Activated CD8-positive, alpha-beta memory T cell treated with anti-CD3 and anti-CD28 coated beads, Interleukin-2, amount 50 U/mL, for 1 hour (primary cell): Measurements from ENCODE around the gene RNASE2.
"Not testable (repeated sequence)": the region's sequence is repeated elsewhere in the genome, so short reads cannot be mapped to it uniquely, and the experiment has no call there.

Experiments used
- DNase-seq: peaks from one replicate; pipeline ENCODE4 v3.0.0-alpha.2; 2020; ENCODE audit errors: extremely low read depth

The RNASE2 gene

DNA sequence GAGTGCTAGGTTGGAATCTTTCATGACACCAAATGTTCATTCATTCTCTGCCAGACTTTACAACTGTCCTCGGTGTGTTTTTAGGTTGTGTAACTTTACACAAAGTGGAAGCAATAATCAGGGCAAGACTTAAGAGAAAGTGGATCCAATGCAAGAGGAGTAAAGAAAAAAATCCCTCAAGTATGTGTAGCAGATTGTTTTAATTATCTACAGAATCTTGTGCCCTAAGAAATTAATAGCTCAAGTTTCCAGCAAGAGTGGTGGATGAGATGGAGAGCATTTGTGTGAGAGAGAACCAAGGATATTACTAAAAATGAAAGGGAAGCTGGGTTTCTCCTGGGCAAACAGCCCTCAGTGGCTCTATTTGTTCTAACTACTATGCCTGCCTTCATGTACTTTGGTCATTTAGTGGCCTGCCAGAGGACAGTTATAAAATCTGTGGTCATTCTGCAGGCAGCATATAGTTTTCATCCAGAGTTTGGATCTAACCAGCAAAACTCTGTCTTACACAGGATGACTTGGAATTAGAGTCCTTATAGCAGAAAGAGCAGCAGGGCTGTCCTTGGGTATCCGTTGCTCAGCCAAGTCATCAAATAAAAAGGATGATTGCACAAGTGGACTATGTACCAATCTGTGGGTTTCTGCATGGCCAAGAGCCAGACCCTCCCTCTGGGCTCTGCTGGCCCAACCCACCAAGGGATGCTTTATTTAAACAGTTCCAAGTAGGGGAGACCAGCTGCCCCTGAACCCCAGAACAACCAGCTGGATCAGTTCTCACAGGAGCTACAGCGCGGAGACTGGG lies at the start of gene RNASE2:
Gene RNASE2, plus strand, starts transcription at position 752 of the 802 bp plus-strand sequence. CDS start 285 bp downstream, outside the sequence.
- DNase-seq, result not testable (repeated sequence)

DNA sequence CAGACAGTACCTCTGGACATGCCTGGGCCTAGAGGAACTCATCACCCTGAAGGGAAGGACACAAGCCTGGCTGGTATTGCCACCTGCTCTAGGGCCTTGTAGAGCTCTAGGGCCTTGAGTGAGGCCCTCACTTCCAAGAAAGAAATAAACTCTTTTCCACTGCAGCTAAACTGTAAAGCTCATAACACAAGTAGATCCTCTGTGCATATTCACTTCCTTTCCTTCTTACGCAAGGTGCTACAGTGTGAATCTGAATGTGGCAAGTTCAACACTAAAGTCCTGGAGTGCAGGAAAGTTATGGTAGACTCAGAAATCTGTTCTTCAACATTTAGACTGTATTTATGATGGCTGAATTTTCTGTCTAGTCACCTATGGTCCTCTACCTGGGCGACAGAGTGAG lies 49.6 kb upstream of the RNASE2 start:
- DNase-seq, result no peak

DNA sequence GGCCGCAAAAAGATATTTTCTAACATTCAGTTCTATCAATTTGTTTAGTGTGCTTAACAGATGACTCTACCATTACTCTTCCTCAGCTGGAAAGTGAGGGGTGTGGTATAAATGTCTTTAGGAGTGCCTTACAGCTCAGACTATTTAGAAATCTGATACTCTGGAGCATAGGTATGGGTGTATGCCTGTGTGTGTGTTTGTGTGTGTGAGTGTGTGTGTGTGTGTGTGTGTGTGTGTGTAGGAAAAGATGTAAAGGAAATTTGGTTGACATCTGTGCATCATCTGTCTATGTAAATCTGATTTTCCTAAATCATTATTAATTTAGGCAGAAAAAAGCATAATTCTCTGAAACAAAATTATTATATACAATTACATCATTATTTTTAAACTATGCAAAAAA lies 48.1 kb upstream of the RNASE2 start:
- no peak for DNase-seq

DNA sequence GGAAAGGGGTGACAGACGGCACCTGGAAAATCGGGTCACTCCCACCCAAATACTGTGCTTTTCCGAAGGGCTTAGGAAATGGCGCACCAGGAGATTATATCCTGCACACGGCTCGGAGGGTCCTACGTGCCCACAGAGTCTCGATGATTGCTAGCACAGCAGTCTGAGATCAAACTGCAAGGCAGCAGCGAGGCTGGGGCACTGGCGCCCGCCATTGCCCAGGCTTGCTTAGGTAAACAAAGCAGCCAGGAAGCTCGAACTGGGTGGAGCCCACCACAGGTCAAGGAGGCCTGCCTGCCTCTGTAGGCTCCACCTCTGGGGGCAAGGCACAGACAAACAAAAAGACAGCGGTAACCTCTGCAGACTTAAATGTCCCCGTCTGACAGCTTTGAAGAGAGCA lies 44.5 kb upstream of the RNASE2 start:
- DNase-seq, result not testable (repeated sequence)

DNA sequence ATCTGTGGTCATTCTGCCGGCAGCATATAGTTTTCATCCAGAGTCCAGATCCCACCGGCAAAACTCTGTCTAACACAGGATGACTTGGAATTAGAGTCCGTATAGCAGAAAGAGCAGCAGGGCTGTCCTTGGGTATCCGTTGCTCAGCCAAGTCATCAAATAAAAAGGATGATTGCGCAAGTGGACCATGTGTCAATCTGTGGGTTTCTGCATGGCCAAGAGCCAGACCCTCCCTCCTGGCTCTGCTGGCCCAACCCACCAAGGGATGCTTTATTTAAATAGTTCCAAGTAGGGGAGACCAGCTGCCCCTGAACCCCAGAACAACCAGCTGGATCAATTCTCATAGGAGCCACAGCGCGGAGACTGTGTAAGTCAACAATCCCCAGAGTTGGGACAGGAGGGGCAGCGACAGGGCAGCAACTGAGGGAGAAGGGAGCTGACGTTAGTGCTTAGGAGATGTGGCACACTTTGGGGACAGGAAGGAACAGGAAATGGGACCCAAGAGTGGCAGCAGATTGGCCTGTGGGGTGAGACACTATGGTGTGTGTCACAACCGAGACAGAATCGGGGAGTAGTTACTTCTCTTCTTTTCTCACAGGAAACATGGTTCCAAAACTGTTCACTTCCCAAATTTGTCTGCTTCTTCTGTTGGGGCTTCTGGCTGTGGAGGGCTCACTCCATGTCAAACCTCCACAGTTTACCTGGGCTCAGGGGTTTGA lies 36.1 kb upstream of the RNASE2 start:
- DNase-seq, result not testable (repeated sequence)

DNA sequence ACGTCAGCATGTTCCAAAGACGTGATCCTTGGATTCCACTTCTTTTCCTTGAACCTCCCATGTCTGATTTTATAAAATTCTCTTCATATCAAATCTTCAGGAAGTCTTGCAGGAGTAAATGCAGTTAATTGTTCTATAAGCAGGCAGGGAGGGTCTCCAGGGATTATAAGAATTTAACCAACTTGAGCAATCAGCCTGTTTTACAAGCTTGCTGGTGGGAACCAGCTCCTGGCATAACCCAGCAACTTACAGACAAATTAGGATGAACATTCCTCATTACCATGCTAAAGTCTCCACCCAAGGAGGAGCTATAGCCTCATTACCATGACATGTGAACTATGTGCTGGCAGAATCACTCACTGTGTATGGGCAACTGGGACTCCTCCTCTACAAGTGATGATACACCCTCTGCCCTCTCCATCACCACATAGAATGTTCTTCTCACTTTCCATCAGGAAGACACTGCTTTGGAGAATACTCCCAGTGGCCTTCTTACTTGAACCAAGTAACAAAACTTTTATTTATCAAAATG lies 31.5 kb upstream of the RNASE2 start:
- DNase-seq, result not testable (repeated sequence)

DNA sequence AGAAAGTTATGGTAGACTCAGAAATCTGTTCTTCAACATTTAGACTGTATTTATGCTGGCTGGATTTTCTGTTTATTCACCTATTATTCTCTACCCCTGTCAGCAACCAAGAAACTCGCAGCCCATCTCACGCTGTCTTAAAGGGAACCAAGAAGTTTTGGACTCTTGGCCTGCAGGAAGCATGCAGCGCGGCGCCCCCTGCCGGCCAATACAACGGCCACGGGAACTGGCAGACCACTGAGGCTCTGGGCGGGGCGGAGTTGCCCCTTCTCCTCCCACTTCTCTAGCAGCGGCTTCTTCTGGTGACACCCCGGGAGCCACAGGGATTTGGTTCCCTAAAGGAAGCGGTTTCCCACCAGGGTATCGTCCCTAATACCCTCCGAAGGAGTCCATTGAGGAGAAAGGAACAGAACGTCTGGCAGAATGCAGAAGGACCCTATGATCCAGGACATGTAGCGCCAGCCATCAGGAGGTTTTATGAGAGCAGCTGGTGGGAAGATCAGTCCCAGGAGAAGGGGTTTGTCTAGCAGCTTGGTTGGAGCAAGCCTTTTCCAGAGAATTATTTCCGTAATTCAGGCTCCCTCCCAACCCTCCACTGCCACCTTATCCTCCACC lies 21.0 kb upstream of the RNASE2 start:
- DNase-seq, result no peak

DNA sequence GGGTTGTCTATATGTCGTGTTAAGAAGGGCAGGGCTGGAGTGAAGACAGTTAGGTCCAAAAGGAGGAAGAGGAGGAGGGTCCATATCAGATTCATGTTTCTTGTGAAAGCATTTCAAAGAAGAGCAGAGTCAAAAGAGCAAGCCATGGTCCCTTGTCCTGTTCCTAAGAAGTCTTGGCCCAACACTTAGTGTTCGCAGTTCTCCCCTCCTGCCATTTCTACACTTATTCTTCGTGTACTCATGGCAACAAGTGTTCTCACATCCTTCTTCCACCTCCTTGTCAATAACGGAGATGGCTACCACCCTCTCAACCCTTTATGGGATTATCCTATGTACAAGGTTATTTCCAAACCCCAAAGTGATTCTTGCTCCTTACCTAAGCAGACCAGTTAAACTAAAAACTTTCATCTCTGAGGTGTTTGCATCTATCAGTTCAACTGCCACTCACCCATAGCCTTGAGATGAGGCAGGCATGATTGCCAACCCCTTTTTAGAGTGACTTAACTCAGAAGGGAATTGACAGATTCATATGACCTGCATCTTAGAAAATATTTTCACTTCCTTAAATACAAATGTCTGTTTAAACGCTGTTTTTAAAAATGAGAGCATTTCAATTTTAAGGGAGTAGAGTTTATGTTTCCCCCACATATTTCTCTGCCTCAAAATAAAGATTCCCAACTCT lies 19.8 kb upstream of the RNASE2 start:
- no peak for DNase-seq

DNA sequence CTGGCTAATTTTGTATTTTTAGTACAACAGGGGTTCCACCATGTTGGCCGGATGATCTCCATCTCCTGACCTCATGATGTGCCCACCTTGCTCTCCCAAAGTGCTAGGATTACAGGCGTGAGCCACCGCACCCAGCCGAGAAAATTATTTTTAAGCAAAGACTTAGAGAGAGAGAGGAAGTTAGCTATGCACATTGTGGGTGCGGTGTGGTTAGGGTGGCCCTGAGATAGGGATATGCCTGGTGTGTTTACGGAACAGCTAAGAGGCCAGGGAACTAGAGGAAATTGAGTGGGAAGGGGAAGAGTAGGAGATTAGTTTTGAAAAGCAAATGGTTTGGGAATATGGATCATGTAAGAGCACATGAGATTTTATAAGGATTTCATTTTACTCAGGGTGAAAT lies 10.1 kb upstream of the RNASE2 start:
- not testable (repeated sequence) for DNase-seq

DNA sequence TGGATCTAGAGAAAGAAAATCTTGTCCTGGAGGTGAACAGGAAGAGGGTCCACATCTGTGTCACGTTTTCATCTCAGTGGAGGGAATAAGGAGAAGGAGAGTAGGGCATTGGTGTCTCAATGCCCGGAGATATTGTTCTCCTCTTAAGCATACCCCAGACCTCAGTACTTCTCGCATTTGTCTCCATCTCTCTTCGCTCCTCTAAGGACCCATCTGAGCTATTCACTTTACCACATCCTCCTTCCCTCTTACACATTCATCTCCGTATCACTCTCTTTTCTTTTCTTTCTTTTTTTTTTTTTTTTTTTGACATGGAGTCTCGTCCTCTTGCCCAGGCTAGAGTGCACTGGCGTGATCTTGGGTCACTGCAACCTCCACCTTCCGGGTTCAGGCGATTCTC lies 8.6 kb upstream of the RNASE2 start:
- not testable (repeated sequence) for DNase-seq

DNA sequence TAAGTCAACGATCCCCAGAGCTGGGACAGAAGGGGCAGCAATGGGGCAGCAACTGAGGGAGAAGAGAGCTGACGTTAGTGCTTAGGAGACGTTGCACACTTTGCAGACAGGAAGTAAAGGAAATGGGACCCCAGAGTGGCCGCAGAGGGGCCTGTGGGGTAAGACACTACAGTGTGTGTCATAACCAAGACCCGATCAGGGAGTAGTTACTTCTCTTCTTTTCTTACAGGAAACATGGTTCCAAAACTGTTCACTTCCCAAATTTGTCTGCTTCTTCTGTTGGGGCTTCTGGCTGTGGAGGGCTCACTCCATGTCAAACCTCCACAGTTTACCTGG lies 219 bp downstream of the RNASE2 start:
- DNase-seq, result not testable (repeated sequence)

DNA sequence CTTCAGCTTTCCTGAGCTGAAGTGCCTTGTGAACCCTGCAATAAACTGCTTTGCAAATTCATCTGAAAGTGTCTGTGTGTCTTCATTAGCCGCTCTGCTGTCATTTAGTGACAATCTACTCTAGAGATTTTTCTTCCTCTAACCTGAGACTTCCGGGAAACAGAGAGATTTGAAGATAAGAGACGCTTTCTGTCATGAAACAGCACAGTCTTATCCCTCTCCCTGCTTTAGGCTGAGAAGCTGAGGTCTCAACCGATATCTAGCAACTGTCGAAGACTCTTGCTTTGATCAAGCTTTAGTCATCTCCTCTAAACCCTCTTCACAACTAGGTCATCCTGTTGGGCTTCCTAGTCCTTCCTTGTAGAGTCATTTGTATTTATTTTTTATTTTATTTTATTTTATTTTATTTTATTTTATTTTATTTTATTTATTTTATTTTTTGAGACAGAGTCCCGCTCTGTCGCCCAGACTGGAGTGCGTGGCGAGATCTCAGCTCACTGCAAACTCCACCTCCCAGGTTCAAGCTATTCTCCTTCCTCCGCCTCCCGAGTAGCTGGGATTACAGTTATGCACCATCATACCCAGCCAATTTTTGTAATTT lies 1.2 kb downstream of the RNASE2 start:
- DNase-seq, result no peak

DNA sequence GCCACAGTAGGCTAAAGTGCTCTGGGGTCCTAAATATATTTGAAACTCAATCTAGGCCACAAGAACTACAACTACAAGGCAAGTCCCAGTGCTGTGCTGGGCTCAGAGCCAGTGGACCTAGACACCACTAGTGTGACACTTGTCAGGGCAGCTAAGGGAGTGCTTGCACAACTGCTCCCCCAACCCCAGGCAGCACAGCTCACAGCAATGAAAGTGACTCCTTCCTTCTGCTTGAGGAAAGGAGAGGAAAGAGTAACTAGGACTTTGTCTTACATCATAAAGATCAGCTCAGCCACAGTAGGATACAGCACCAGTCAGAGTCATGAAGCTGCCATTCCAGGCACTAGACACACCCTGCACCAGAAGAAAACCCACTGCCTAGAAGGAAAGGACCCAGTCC lies 3.7 kb downstream of the RNASE2 start:
- not testable (repeated sequence) for DNase-seq

DNA sequence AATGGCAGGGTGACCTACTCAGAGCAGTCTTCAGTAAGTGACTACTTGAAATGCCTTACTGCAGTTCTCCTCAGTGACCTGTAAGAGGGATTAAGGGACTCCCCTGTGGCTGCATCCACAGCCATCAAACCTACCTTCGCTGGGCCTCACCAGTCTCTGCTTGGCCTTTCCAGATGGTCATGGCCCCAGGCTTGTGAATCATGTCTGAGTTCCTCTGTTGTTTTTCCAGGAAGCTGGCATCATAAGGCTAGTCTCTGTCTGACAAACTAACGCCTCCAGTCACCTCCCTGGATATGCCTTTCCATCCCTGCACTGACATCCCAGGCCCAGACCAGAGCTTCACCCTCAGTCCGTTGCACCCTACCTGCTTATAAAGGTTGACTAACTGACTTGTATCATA lies 14.0 kb downstream of the RNASE2 start:
- DNase-seq, result no peak

DNA sequence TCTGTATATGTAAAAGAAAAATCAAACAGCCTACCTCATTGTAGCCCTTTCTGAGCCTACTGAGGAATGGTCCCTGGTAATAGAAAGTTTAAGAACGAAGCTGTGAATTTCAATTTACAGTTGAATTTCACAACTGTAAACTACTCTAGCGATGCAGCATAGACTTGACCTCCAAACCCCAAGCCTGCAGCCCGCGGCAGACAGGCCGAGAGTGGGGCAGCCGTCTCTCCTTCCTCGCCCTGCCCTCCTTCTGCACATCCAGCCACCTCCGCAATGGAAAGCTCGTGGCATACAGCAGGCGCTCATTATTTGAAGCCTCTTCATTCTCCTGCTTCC lies 15.3 kb downstream of the RNASE2 start:
- DNase-seq, result no peak

DNA sequence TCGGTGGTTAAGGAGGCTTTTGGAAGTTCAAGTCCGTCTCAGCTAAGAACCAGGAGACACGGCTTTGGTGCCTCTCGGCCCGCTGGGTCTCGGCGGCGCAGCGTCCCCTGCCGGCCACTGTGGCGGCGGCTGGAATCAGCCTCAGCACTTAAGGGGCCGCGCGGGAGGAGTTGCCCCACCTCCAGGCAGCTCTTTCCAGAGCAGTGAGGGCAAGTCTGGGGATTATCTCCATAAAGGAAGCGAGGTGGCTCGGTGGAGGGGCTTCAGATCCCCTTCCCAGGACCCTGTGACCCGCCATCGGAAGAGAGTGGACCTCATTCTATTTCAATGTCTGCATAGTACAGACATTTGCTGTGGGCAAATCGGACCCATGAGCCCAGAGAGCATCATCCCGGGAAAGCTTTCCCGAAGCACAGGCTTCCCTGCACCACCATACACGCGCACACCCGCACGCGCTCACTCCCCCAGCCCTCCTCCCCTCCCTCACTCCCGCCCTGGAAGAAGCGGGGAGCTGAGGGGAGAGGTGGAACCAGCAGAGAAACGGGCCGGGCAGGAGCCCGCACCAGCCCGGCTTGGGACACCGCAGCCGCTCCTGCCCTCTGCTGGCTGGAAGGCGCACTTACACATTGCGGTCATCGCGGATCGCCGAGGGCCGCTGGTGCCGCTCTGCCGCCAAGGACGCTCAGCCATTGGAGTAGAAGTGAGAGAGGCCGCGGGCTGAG lies 15.9 kb downstream of the RNASE2 start:
- DNase-seq, result no peak

DNA sequence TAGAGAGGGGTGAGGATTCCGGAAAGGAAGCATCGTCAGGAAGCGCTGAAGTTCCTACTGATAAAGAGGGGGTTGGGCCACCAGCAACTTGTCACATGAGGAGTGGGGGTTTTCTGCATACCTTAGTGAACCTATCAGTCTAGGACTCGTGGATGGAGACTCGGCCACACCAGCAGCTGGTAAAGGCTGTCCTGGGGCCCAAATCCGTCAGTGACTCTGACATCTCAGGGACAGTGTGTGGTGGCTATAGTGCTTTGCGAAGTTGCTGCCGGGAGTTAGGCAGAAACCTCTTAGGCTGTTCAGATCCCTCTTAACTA lies 16.4 kb downstream of the RNASE2 start:
- no peak for DNase-seq

DNA sequence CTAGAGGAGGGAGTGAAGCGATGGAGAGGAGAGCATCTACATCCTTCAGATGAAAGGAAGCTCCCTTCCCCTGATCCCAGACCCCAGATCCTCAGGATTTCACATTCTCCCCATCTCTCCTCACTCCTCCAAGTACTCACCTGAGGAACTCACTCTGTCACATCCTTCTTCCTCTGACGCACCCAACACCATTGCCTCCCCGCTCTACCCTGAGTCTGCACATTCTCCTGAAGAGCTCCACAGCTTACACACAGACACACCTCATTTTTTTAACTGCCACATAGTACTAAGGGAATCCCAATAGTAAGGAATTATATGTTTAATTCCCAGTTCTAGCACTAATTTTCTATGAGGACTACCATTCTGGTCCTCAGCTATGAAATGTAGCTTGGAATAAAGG lies 18.2 kb downstream of the RNASE2 start:
- DNase-seq, result no peak

DNA sequence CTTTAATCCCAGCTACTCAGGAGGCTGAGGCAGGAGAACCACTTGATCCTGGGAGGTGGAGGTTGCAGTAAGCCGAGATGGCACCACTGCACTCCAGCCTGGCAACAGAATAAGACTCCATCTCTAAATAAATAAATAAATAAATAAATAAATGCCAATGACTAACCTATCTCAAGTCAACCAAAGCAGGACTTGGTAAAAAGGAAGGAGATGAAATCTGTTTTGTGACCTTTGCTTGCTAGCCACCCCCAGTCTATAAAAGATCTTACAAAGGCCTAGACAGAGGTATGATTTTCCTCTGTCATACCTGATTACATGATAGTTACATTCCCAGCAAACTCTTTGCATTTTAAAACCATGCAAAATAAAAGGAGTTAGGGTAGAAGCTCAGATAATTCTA lies 21.0 kb downstream of the RNASE2 start:
- no peak for DNase-seq

DNA sequence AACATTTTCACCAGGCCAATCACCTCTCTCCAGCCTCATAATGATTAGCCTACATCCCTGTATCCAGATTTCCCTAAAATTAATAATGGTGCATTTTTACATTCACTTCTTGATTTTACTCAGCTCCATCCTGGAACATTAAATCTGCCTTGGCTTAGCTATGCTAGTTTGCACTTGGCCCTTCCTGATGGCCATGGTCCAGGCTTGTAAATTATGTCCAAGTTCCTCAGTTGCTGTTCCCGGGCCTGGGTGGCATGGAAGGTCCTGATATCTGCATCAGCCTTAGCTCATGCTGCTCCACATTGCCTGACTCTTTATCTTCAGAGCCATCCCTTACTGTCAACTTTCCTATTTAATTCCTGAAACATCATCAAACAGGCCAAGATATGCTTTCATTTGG lies 23.4 kb downstream of the RNASE2 start:
- DNase-seq, result no peak

DNA sequence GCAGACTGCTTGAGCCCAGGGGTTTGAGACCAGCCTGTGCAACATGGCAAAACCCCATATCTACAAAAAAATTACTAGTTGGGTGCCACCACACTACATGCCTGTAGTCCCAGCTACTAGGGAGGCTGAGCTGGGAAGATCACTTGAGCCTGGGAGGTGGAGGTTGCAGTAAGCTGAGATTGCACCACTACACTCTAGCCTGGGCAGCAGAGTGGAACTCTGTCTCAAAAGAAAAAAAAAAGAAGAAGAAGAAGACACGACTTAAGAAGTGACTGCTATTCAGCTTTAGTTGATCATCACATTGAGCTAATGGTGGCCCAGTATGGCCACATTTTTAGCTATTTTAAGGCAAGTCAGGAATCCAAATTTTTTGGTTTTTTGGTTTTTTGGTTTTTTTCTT lies 25.6 kb downstream of the RNASE2 start:
- no peak for DNase-seq
